HepG2 (cell line): Measurements from ENCODE around the gene QSOX2. TPM values are rescaled to one million over a fixed set of nuclear protein-coding genes. Genes with fewer than 3 reads are reported as not detected.

Source experiments
- ATAC-seq: fragments of 200-7000 bp; cut with Tn5 transposase; 3 replicates; pipeline ENCODE4 v1.9.1; 2020; ENCODE audit warnings: mild to moderate bottlenecking, moderate library complexity
- BruUV-seq: library from RNA; stranded (reverse); fragments of 400-500 nt; replicated peaks from 2 replicates; lab custom pipeline; 2021; lab: Mats Ljungman, UMichigan
- CTCF ChIA-PET: fragments of 300-600 bp; formaldehyde crosslinking; extraction: SDS; loops from one replicate; lab custom pipeline; 2021; ENCODE audit warnings: low total read pairs, inconsistent platforms, low intra/inter-chr PET ratio; lab: Yijun Ruan, JAX
- POLR2A ChIA-PET: fragments of 350-600 bp; sonication (Branson Sonifier 250); formaldehyde crosslinking; loops from one replicate; lab custom pipeline; 2020; ENCODE audit warnings: antibody characterized with exemption, inconsistent platforms; lab: Yijun Ruan, JAX
- DNase-seq: peaks from one replicate; pipeline ENCODE4 v3.0.0-alpha.2; 2015; ENCODE audit warnings: low spot score
- FAIRE-seq: peaks from 3 replicates; lab custom pipeline; 2011; peaks lifted over from hg19 to GRCh38; lab: Jason Lieb, UNC
- H2AFZ ChIP-seq: one replicate; pipeline ENCODE4 v1.6.1; 2011; ENCODE audit warnings: low read length, inconsistent platforms
- H3K27ac ChIP-seq: fragments of 300-600 bp; 3 replicates; pipeline ENCODE4 v1.8.0; 2011; ENCODE audit warnings: mixed run types, mild to moderate bottlenecking, mixed read lengths, low read length, inconsistent platforms; ENCODE audit not compliant: insufficient read depth; ENCODE audit errors: extremely low read length
- H3K27me3 ChIP-seq, 2 experiments: fragments of 200-600 bp in 1 of 2; 2 replicates in 1 of 2; 3 replicates in 1 of 2; pipeline versions ENCODE4 v1.6.0 to v1.8.0; 2011; ENCODE audit warnings: low read length in 2 of 2, mild to moderate bottlenecking in 2 of 2, moderate library complexity in 2 of 2, inconsistent platforms in 1 of 2; ENCODE audit not compliant: insufficient read depth in 2 of 2, control insufficient read depth in 1 of 2
- H3K36me3 ChIP-seq, 2 experiments: fragments of 200-600 bp in 1 of 2; replicated peaks in 1 of 2; 2 replicates in 1 of 2; 3 replicates in 1 of 2; pipeline versions ENCODE4 v1.5.1 to v1.8.0; 2011; ENCODE audit warnings: low read length in 2 of 2, inconsistent platforms in 1 of 2; ENCODE audit not compliant: insufficient read depth in 2 of 2, control insufficient read depth in 1 of 2
- H3K4me1 ChIP-seq: 2 replicates; pipeline ENCODE4 v1.5.1; 2012; ENCODE audit warnings: low read length, inconsistent platforms; ENCODE audit not compliant: insufficient read depth
- H3K4me2 ChIP-seq: 2 replicates; pipeline ENCODE4 v1.6.0; 2011; ENCODE audit warnings: low read depth, low read length, inconsistent platforms
- H3K4me3 ChIP-seq, 3 experiments: fragments of 200-600 bp in 1 of 3; sonication (generic), shearing (Covaris generic) in 1 of 3; replicated peaks in 1 of 3; 2 replicates each; pipeline ENCODE4 v1.5.1; 2011 to 2016; ENCODE audit warnings: low read length in 3 of 3, inconsistent platforms in 2 of 3, low read depth in 2 of 3, mild to moderate bottlenecking in 2 of 3, control low read depth in 1 of 3, mixed read lengths in 1 of 3; ENCODE audit not compliant: insufficient read depth in 1 of 3
- H3K79me2 ChIP-seq: one replicate; pipeline ENCODE4 v1.6.1; 2011; ENCODE audit warnings: low read length, inconsistent platforms; ENCODE audit not compliant: insufficient read depth
- H3K9ac ChIP-seq: 2 replicates; pipeline ENCODE4 v1.6.0; 2011; ENCODE audit warnings: mild to moderate bottlenecking, low read depth, low read length, inconsistent platforms; ENCODE audit not compliant: insufficient read depth
- H3K9me3 ChIP-seq: 2 replicates; pipeline ENCODE4 v1.5.1; 2012; ENCODE audit warnings: mild to moderate bottlenecking, low read length
- H4K20me1 ChIP-seq: 2 replicates; pipeline ENCODE4 v1.6.0; 2011; ENCODE audit warnings: inconsistent platforms, mild to moderate bottlenecking, low read length, moderate library complexity; ENCODE audit not compliant: insufficient read depth
- ERF ChIP-seq: IDR thresholded peaks from 2 replicates; pipeline ENCODE4 v1.6.1; 2018; ENCODE audit warnings: missing biosample characterization, missing genetic modification reagents
- EZH2 ChIP-seq: conservative IDR thresholded peaks from 2 replicates; pipeline ENCODE4 v1.6.1; 2012; ENCODE audit warnings: mild to moderate bottlenecking, low read depth, low read length, moderate library complexity
- GPBP1L1 ChIP-seq: sonication (generic); formaldehyde crosslinking; IDR thresholded peaks from 2 replicates; pipeline ENCODE4 v1.5.0; 2020; ENCODE audit warnings: mild to moderate bottlenecking, missing genetic modification reagents
- HINFP ChIP-seq: sonication (generic); formaldehyde crosslinking; IDR thresholded peaks from 2 replicates; pipeline ENCODE4 v1.4.0; 2020; ENCODE audit warnings: low read depth, mild to moderate bottlenecking, missing genetic modification reagents
- KDM2A ChIP-seq: sonication (generic); formaldehyde crosslinking; IDR thresholded peaks from 2 replicates; pipeline ENCODE4 v1.4.0; 2020; ENCODE audit warnings: low read depth, missing genetic modification reagents, borderline replicate concordance
- KDM5B ChIP-seq: sonication (generic); formaldehyde crosslinking; IDR thresholded peaks from 2 replicates; pipeline ENCODE4 v1.4.0; 2020; ENCODE audit warnings: missing genetic modification reagents, mild to moderate bottlenecking, borderline replicate concordance
- MEIS2 ChIP-seq: sonication (generic); formaldehyde crosslinking; IDR thresholded peaks from 2 replicates; pipeline ENCODE4 v1.9.0; 2021; ENCODE audit warnings: mild to moderate bottlenecking, missing genetic modification reagents
- MXD4 ChIP-seq: IDR thresholded peaks from 2 replicates; pipeline ENCODE4 v1.6.1; 2016; ENCODE audit warnings: mild to moderate bottlenecking, missing biosample characterization, missing genetic modification reagents
- MYC ChIP-seq: sonication (generic); formaldehyde crosslinking; IDR thresholded peaks from 2 replicates; pipeline ENCODE4 v1.9.0; 2021; ENCODE audit warnings: missing genetic modification reagents, borderline replicate concordance
- PAWR ChIP-seq: sonication (generic); formaldehyde crosslinking; IDR thresholded peaks from 2 replicates; pipeline ENCODE4 v1.4.0; 2020; ENCODE audit warnings: missing genetic modification reagents, mild to moderate bottlenecking, borderline replicate concordance
- POLR2AphosphoS2 ChIP-seq: IDR thresholded peaks from 2 replicates; pipeline ENCODE4 v1.6.1; 2011; ENCODE audit warnings: low read depth, low read length, improper control_type of control experiment
- RNF2 ChIP-seq: fragments of 450-650 bp; conservative IDR thresholded peaks from 2 replicates; pipeline ENCODE4 v1.6.1; 2016; ENCODE audit warnings: low read depth
- SOX13 ChIP-seq, 3 experiments: fragments of 450-650 bp in 1 of 3; sonication (generic) in 1 of 3; formaldehyde crosslinking in 1 of 3; IDR thresholded peaks in 2 of 3; conservative IDR thresholded peaks in 1 of 3; 2 replicates each; pipeline versions ENCODE4 v1.5.0 to v1.6.1; 2016 to 2020; ENCODE audit warnings: antibody characterized with exemption in 1 of 3, mild to moderate bottlenecking in 1 of 3, missing compliant biosample characterization in 1 of 3, missing genetic modification reagents in 1 of 3, moderate library complexity in 1 of 3
- ZBTB3 ChIP-seq: sonication (generic); formaldehyde crosslinking; IDR thresholded peaks from 2 replicates; pipeline ENCODE4 v1.4.0; 2020; ENCODE audit warnings: low read depth, mild to moderate bottlenecking, moderate library complexity, missing genetic modification reagents, borderline replicate concordance
- ZMYM4 ChIP-seq: sonication (generic); formaldehyde crosslinking; IDR thresholded peaks from 2 replicates; pipeline ENCODE4 v1.8.1; 2023; ENCODE audit warnings: mild to moderate bottlenecking, missing genetic modification reagents
- ZNF317 ChIP-seq: sonication (generic); formaldehyde crosslinking; IDR thresholded peaks from 2 replicates; pipeline ENCODE4 v1.5.0; 2020; ENCODE audit warnings: mild to moderate bottlenecking, missing genetic modification reagents
- ZNF367 ChIP-seq: sonication (generic); formaldehyde crosslinking; IDR thresholded peaks from 2 replicates; pipeline ENCODE4 v1.4.0; 2020; ENCODE audit warnings: missing genetic modification reagents, borderline replicate concordance
- ZNF569 ChIP-seq: sonication (generic); formaldehyde crosslinking; IDR thresholded peaks from 2 replicates; pipeline ENCODE4 v1.5.0; 2020; ENCODE audit warnings: mild to moderate bottlenecking, missing genetic modification reagents, moderate library complexity, borderline replicate concordance
- WGBS: methylation state at CpG from one replicate; pipeline ENCODE4 v1.1.6; 2017; ENCODE audit warnings: low lambda C conversion rate; 5-methylcytosine and 5-hydroxymethylcytosine counted together
- in situ Hi-C: cut with HindIII; loops from 2 replicates; pipeline ENCODE4 v1.10.0; 2017; ENCODE audit warnings: low pct_unique_long_range_greater_than_20kb; ENCODE audit not compliant: extremely low pct_ligation_motif_present
- intact Hi-C: fragments of 100-400 bp; cut with micrococcal nuclease; formaldehyde crosslinking; loops from one replicate; pipeline ENCODE4 v1.10.0; 2022; ENCODE audit not compliant: unreplicated experiment
- polyA plus RNA-seq, 8 experiments: library from polyadenylated mRNA; depleted of rRNA in 3 of 8; stranded (reverse) in 7 of 8; unstranded in 1 of 8; fragments of >200 nt; fragmentation: Illumina TruSeq in 4 of 8; extraction: Trizol in 4 of 8; gene quantifications; 2 replicates each; pipeline versions ENCODE4 v1.2.1 to v1.2.3, GENCODE V29; 2011 to 2016; ENCODE audit warnings: low read depth in 4 of 8, missing spikeins in 1 of 8, mixed read lengths in 1 of 8; ENCODE audit not compliant: insufficient read depth in 1 of 8
- total RNA-seq, 5 experiments: library from RNA; depleted of rRNA; stranded (reverse); fragments of >200 nt; fragmentation: Illumina TruSeq; extraction: Trizol; gene quantifications; 2 replicates each; pipeline ENCODE4 v1.2.3, GENCODE V29; 2016; ENCODE audit warnings: low read depth in 1 of 5
- TF ChIP-seq, protein P1 (sequence below): sonication (generic); IDR thresholded peaks from 2 replicates; pipeline ENCODE4 v1.6.1; 2016; ENCODE audit warnings: low read depth, borderline replicate concordance

QSOX2 gene
- total and polyA plus RNA-seq, 2 of the 13 experiments (the other 11 are each of a cell fraction or from before 2014, with no cell fraction given) = 27.1 to 42.1 TPM

GRCh38 chr9:136233868-136234267 is 11.7 kb downstream of the QSOX2 start:
- H3K9ac ChIP-seq = no peak overlapping the region
- H3K27me3 ChIP-seq = no peaks in the 10 kb centered on the region
- no peaks in the 10 kb centered on the region for H3K9me3 ChIP-seq
- FAIRE-seq (no peak), ATAC-seq (no peak), DNase-seq (no peak)
- POLR2A ChIA-PET = no interaction called here
- H3K4me3 ChIP-seq = no peak overlapping the region
- TF ChIP-seq KDM5B (CRISPR knock-in tag) (no peak), GPBP1L1 (no peak), RNF2 (no peak), ZBTB3 (no peak), MEIS2 (CRISPR knock-in tag) (no peak), POLR2AphosphoS2 (no peak), ZNF367 (CRISPR knock-in tag) (no peak), ZNF569 (no peak), EZH2 (no peak), PAWR (CRISPR knock-in tag) (no peak), ERF (CRISPR knock-in tag) (no peak), MXD4 (CRISPR knock-in tag) (no peak), KDM2A (CRISPR knock-in tag) (no peak), ZNF317 (no peak), ZMYM4 (CRISPR knock-in tag) (no peak), SOX13 (IDR thresholded peaks at IDR 0.05) (no peak), SOX13 (CRISPR knock-in tag; conservative IDR thresholded peaks at IDR 0.05 in 1 of 2, IDR thresholded peaks at IDR 0.05 in 1 of 2) (no peak), MYC (no peak), HINFP (no peak)
- TF ChIP-seq, protein P1, sequence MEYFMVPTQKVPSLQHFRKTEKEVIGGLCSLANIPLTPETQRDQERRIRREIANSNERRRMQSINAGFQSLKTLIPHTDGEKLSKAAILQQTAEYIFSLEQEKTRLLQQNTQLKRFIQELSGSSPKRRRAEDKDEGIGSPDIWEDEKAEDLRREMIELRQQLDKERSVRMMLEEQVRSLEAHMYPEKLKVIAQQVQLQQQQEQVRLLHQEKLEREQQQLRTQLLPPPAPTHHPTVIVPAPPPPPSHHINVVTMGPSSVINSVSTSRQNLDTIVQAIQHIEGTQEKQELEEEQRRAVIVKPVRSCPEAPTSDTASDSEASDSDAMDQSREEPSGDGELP = no peak
- H3K27ac ChIP-seq = no peak overlapping the region
- intact Hi-C loops (no loop called here), in situ Hi-C loops (no loop called here)
- peaks cover 53% of the 10 kb centered on the region; the same call in 1 of the 2 replicates for H4K20me1 ChIP-seq
- no peak overlapping the region for H2AFZ ChIP-seq
- no TSS peak for BruUV-seq
- no peak overlapping the region for H3K4me2 ChIP-seq
- peaks cover 52% of the 10 kb centered on the region for H3K79me2 ChIP-seq
- peaks cover 2% of the 10 kb centered on the region; the same call in 1 of the 2 replicates for H3K4me1 ChIP-seq
- peaks cover 23 to 55% of the 10 kb centered on the region in 2 experiments; a peak in 4 of 5 replicates for H3K36me3 ChIP-seq
- CTCF ChIA-PET = no interaction called here
- WGBS = 89% methylated on average over 14 of the region's 14 CpGs
